ENCODE results near the gene XPC.
"Not testable (repeated sequence)": the region's sequence is repeated elsewhere in the genome, so short reads cannot be mapped to it uniquely, and the experiment has no call there.

XPC gene

DNA sequence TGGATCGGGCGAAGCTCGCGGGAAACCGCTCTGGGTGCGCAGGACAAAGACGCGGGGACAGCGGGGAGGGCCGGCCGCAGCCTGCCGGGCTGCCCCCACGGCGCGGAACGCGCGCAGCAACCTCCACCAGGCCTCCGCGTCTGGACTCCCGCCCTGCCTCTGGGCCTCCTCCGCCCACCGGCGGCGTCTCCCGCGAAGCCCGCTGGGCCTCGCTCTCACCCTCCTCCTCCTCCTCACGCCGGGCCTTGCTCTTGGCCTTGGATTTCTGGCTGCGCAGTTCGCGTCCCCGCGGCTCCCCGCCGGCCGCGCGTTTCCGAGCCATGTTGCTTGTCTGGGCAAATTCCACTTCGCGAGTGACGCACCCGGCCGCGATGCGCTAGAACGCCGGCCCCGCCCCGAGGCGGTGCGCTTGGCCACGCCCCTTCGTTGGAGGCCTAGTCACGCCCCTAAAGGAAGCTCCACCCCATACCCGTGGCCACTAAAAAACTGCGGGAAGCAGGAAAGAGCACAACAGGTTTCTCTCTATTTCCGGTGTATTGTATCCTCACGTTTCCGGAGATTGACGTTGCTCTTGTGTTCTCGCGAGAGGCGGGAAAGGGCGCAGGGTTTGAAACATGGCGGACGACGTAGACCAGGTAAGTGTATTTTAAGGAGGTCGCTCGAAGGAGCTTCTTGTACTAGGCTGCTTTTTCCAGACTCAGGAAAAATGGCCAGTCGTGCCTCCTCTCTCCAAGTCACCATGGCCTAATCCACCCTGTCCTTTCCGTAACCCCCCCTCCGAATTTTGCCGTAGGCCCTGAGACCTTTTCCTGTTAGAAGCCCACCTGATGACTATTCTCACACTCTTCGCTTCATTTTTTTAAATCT lies at the start of gene XPC, which contains the start of gene LSM3:
TSS of gene XPC (minus strand) at position 355 of the 867 bp plus-strand sequence. CDS start at position 322, 33 bp downstream.
TSS of gene LSM3 (plus strand) at position 571 of the 867 bp plus-strand sequence. CDS start at position 615, 44 bp downstream.
- H3K27ac ChIP-seq (ENCODE audit: low read length) = peak within 1 kb of the TSS; percentile 94

DNA sequence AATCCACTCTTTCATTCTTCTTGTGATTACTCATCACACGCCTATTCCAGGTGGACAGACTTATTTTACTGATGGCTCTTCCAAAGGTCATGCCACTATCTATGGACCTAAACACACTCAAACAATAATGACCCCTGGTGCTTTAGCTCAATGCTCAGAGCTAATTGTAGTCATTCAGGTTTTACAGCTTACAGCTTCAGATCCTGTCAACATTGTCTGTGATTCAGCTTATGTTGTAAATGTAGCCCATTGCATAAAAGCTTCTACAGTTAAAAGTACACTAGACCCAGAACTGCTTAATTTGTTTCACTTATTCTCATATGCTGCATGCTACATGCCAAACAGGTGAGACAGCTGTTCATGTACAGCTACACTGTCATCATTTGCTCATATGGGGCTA lies 49.5 kb upstream of the XPC start:
- H3K4me1 ChIP-seq (ENCODE audit: control insufficient read depth, low read depth, low read length) = peaks cover 13% of the 10 kb centered on the region
- no peaks in the 10 kb centered on the region for H3K27me3 ChIP-seq (ENCODE audit: control insufficient read depth, insufficient read depth, low read length)
- no peak overlapping the region for H3K4me3 ChIP-seq (ENCODE audit: low read length)
- H3K27ac ChIP-seq (ENCODE audit: low read length) = no peak overlapping the region
- no peaks in the 10 kb centered on the region for H3K9me3 ChIP-seq (ENCODE audit: control insufficient read depth, low read depth, low read length)
- no peak overlapping the region for H3K9ac ChIP-seq (ENCODE audit: low read length)
- no peaks in the 10 kb centered on the region for H3K36me3 ChIP-seq (ENCODE audit: control insufficient read depth, low read depth, low read length)

More for the DNA sequence above, at the start of gene XPC, which contains the start of gene LSM3:
- peaks cover 21% of the 10 kb centered on the region for H3K36me3 ChIP-seq (ENCODE audit: control insufficient read depth, low read depth, low read length)
- H3K9ac ChIP-seq (ENCODE audit: low read length) = peak within 1 kb of the TSS; percentile 98
- peaks cover 11% of the 10 kb centered on the region for H3K4me1 ChIP-seq (ENCODE audit: control insufficient read depth, low read depth, low read length)
- H3K27me3 ChIP-seq (ENCODE audit: control insufficient read depth, insufficient read depth, low read length) = no peaks in the 10 kb centered on the region
- no peaks in the 10 kb centered on the region for H3K9me3 ChIP-seq (ENCODE audit: control insufficient read depth, low read depth, low read length)
- H3K4me3 ChIP-seq (ENCODE audit: low read length) = peak within 1 kb of the TSS; percentile 99

DNA sequence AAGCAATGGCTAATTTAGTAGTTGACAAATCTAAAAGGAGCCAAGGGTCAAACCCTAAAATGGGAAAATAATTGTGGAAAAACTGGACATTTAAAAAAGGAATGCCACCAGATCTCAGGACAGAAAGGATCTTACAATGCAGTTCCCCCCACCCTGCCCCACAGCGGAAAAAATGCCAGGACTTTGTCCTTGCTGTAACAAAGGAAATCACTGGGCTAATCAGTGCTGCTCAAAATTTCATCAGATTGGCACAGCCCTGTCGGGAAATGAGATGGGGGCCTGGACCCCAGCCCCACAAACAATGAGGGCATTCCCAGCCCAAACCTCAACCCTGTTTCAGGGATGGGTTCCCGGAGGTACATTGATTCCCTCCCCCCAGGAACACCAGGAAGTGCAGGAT lies 48.0 kb upstream of the XPC start:
- H3K36me3 ChIP-seq (ENCODE audit: control insufficient read depth, low read depth, low read length) = not testable (repeated sequence)

DNA sequence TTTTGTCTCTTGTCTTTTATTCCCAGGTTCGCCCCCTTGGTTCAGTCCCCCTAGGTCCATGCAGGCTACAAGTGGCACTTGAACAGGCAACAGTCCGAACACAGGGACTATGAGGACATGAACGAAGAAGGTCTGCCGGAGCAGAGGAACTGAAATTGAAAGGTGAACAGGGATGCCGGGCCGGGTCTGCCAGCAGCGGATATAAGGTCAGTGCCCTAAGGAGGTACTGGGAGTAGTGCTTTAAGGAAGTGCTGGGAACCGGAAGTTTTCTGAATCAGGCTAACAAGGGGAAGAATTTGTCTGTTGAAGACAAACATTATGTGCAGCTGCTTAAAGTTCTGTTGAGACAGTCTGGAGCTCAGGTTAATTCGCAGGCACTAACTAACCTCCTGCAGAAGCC lies 47.0 kb upstream of the XPC start:
- Histone ChIP-seq H3K9ac (ENCODE audit: low read length) (no peak overlapping the region), H3K27me3 (ENCODE audit: control insufficient read depth, insufficient read depth, low read length) (no peaks in the 10 kb centered on the region), H3K36me3 (ENCODE audit: control insufficient read depth, low read depth, low read length) (no peaks in the 10 kb centered on the region), H3K9me3 (ENCODE audit: control insufficient read depth, low read depth, low read length) (no peaks in the 10 kb centered on the region), H3K4me1 (ENCODE audit: control insufficient read depth, low read depth, low read length) (peaks cover 13% of the 10 kb centered on the region), H3K4me3 (ENCODE audit: low read length) (no peak overlapping the region), H3K27ac (ENCODE audit: low read length) (no peak overlapping the region)

More for the DNA sequence above, 48.0 kb upstream of the XPC start:
- H3K4me3 ChIP-seq (ENCODE audit: low read length); H3K9me3 ChIP-seq (ENCODE audit: control insufficient read depth, low read depth, low read length); H3K27me3 ChIP-seq (ENCODE audit: control insufficient read depth, insufficient read depth, low read length); H3K27ac ChIP-seq (ENCODE audit: low read length); H3K9ac ChIP-seq (ENCODE audit: low read length): not testable (repeated sequence)
- peaks cover 13% of the 10 kb centered on the region for H3K4me1 ChIP-seq (ENCODE audit: control insufficient read depth, low read depth, low read length)

DNA sequence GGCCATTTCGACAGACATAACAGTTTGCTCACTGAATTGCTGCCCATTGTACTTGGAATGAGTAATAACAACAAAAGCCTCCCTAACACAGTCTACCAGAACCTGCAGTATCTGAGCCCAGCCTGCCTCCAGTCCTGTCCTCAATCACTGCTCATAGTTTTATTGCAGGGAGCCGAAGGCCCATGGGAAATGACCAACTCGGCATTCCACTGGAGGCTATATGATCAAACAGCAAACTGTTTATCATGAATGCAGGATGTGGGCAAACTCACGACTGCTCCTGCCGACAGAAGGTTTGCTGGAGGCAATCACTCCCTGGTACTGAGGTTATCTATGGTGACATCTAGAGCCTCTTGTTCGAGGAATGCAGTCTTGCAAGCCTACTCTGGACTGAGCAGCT lies 46.5 kb upstream of the XPC start:
- H3K4me3 ChIP-seq (ENCODE audit: low read length) = no peak overlapping the region
- H3K9ac ChIP-seq (ENCODE audit: low read length) = no peak overlapping the region
- no peak overlapping the region for H3K27ac ChIP-seq (ENCODE audit: low read length)
- peaks cover 13% of the 10 kb centered on the region for H3K4me1 ChIP-seq (ENCODE audit: control insufficient read depth, low read depth, low read length)
- no peaks in the 10 kb centered on the region for H3K9me3 ChIP-seq (ENCODE audit: control insufficient read depth, low read depth, low read length)
- no peaks in the 10 kb centered on the region for H3K27me3 ChIP-seq (ENCODE audit: control insufficient read depth, insufficient read depth, low read length)
- H3K36me3 ChIP-seq (ENCODE audit: control insufficient read depth, low read depth, low read length) = no peaks in the 10 kb centered on the region

DNA sequence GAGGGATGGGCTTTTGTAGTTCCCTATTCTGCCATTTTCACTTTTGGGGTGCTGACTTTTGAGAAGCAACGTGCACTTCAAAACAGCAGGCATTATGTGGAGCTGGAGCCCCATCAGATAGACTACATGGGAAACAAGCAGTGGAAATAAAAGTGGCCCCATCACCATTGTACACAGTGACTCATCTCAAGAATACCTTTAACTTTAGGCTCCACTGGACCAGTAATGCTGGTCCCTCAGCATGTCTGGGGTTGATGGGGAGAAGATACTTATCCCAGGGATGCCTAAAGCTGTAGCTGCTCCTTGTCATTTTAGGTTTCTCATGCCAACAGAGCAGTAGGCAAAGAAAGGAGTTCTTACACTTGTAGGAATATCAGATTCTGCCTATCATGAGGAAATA lies 45.2 kb upstream of the XPC start:
- Histone ChIP-seq H3K36me3 (ENCODE audit: control insufficient read depth, low read depth, low read length) (no peaks in the 10 kb centered on the region), H3K4me3 (ENCODE audit: low read length) (no peak overlapping the region), H3K9me3 (ENCODE audit: control insufficient read depth, low read depth, low read length) (no peaks in the 10 kb centered on the region), H3K27ac (ENCODE audit: low read length) (no peak overlapping the region), H3K27me3 (ENCODE audit: control insufficient read depth, insufficient read depth, low read length) (no peaks in the 10 kb centered on the region), H3K9ac (ENCODE audit: low read length) (no peak overlapping the region), H3K4me1 (ENCODE audit: control insufficient read depth, low read depth, low read length) (peaks cover 13% of the 10 kb centered on the region)

DNA sequence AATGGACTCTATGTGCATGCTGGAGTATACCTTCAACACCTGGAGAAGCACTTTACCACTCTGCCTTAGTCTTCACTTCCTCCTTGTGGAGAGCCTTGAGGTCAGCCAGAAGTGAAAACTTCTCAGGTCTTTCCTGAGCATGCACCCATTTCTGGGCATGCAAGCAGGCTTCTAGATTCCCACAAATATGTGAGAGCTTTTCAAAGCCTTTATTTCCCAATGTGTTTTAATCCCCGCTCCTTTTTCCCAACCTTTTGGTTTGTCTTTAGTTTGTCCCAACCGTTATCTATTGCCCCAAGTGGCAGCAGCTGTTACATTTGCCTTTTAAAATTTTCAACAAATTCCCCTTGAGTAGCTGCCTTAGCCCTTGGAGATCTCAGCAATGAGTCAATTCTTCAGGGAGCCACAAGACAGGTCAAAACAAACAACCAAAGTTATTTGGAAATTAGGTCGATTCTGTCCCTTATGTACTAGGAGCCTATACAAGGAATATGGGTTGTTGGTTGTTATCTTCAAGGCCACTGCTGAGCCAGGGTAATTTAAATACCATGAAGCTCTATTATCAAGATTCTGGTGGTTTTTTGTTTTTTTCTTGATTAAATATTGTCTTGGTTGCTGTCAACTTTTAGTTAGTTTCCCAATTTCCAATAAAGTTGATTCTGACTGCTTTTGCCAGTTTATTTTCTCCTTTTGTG lies 44.6 kb upstream of the XPC start:
- Histone ChIP-seq H3K9me3 (ENCODE audit: control insufficient read depth, low read depth, low read length) (no peaks in the 10 kb centered on the region), H3K4me1 (ENCODE audit: control insufficient read depth, low read depth, low read length) (peaks cover 11% of the 10 kb centered on the region), H3K27ac (ENCODE audit: low read length) (no peak overlapping the region), H3K4me3 (ENCODE audit: low read length) (no peak overlapping the region), H3K9ac (ENCODE audit: low read length) (no peak overlapping the region), H3K27me3 (ENCODE audit: control insufficient read depth, insufficient read depth, low read length) (no peaks in the 10 kb centered on the region), H3K36me3 (ENCODE audit: control insufficient read depth, low read depth, low read length) (no peaks in the 10 kb centered on the region)

DNA sequence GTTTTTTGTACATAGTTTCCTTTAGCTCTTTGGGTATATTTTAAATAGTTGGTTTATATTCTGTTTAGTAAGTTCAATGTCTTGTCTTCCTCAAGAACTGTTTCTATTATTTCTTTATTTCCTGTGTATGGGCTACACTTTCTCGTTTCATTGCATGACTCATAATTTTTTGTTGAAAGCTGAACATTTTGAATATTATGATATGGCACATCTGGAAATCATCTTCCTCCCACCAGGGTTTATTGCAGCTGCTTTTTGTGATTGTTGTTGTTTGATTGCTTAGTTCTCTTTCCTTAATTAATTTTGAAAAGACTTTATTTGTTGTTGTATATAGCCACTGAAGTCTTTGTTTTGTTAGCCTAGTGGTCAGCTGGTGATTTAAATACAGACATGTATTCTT lies 44.1 kb upstream of the XPC start:
- peaks cover 7% of the 10 kb centered on the region for H3K4me1 ChIP-seq (ENCODE audit: control insufficient read depth, low read depth, low read length)
- H3K9ac ChIP-seq (ENCODE audit: low read length) = no peak overlapping the region
- H3K9me3 ChIP-seq (ENCODE audit: control insufficient read depth, low read depth, low read length) = no peaks in the 10 kb centered on the region
- no peak overlapping the region for H3K27ac ChIP-seq (ENCODE audit: low read length)
- no peak overlapping the region for H3K4me3 ChIP-seq (ENCODE audit: low read length)
- H3K27me3 ChIP-seq (ENCODE audit: control insufficient read depth, insufficient read depth, low read length) = no peaks in the 10 kb centered on the region
- no peaks in the 10 kb centered on the region for H3K36me3 ChIP-seq (ENCODE audit: control insufficient read depth, low read depth, low read length)

DNA sequence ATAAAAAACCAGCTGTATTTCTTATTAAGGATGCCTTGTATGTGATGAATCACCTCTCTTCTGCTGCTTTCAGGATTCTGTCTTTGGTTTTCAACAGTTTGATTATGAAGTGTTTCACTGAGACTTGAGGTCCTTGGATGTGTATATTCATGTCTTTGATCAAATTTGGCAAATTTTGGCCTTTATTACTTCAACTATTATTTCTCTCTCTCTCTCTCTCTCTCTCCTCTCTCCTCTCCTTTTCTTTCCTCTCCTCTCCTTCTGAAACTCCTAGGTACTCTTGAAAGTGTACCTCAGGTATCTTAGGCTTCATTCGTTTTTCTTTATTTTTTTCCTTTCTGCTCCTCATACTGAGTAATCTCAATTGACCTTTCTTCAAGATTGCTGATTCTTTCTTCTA lies 43.5 kb upstream of the XPC start:
- Histone ChIP-seq H3K27ac (ENCODE audit: low read length) (no peak overlapping the region), H3K36me3 (ENCODE audit: control insufficient read depth, low read depth, low read length) (no peaks in the 10 kb centered on the region), H3K4me3 (ENCODE audit: low read length) (no peak overlapping the region)

DNA sequence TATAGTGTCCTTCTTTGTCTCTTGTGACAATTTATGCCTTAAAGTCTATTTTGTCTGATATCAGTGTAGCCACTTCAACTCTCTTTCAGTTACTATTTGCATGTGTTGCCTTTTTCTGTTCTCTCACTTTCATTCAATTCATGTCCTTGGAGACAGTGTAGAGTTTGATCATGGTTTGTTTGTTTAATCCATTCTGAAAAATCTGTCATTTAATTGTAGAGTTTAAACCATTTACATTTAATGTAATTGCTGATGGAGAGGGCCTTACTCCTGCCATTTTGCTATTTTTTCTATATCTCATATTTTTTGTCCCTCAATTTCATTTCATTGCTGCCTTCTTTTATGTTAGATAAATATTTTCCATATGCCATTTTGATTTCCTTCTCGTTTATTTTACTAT lies 42.5 kb upstream of the XPC start:
- Histone ChIP-seq H3K9me3 (ENCODE audit: control insufficient read depth, low read depth, low read length) (no peaks in the 10 kb centered on the region), H3K4me3 (ENCODE audit: low read length) (no peak overlapping the region), H3K27ac (ENCODE audit: low read length) (no peak overlapping the region), H3K4me1 (ENCODE audit: control insufficient read depth, low read depth, low read length) (no peaks in the 10 kb centered on the region), H3K9ac (ENCODE audit: low read length) (no peak overlapping the region), H3K27me3 (ENCODE audit: control insufficient read depth, insufficient read depth, low read length) (no peaks in the 10 kb centered on the region), H3K36me3 (ENCODE audit: control insufficient read depth, low read depth, low read length) (no peaks in the 10 kb centered on the region)

More for the DNA sequence above, 43.5 kb upstream of the XPC start:
- Histone ChIP-seq H3K4me1 (ENCODE audit: control insufficient read depth, low read depth, low read length) (peaks cover 6% of the 10 kb centered on the region), H3K9me3 (ENCODE audit: control insufficient read depth, low read depth, low read length) (no peaks in the 10 kb centered on the region), H3K27me3 (ENCODE audit: control insufficient read depth, insufficient read depth, low read length) (no peaks in the 10 kb centered on the region), H3K9ac (ENCODE audit: low read length) (no peak overlapping the region)

DNA sequence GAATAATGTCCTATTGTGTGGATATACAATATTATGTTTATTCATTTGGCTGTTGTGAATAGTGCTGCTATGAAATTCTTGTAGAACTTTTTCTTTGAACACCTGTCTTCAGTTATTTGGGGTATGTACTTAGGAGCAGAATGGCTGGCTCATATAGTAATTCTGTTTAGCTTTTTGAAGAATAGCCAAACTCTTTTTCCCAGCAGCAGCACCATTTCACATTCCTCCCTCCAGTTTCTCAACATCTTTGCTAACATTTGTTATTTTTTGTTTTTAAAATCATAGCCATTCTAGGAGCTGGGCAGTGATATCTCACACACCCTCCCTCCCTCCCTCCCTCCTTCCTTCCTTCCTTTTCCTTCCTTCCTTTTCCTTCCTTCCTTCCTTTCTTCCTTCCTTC lies 40.0 kb upstream of the XPC start:
- H3K4me3 ChIP-seq (ENCODE audit: low read length) = no peak overlapping the region
- H3K9ac ChIP-seq (ENCODE audit: low read length) = no peak overlapping the region
- H3K27ac ChIP-seq (ENCODE audit: low read length) = no peak overlapping the region
- H3K4me1 ChIP-seq (ENCODE audit: control insufficient read depth, low read depth, low read length) = no peaks in the 10 kb centered on the region
- no peaks in the 10 kb centered on the region for H3K9me3 ChIP-seq (ENCODE audit: control insufficient read depth, low read depth, low read length)
- H3K36me3 ChIP-seq (ENCODE audit: control insufficient read depth, low read depth, low read length) = no peaks in the 10 kb centered on the region
- no peaks in the 10 kb centered on the region for H3K27me3 ChIP-seq (ENCODE audit: control insufficient read depth, insufficient read depth, low read length)

Data from iPS-18a (cell line).